H9 (cell line): Measurements from ENCODE around the gene PTGDR2. TPM values are rescaled to one million over a fixed set of nuclear protein-coding genes. Genes with fewer than 3 reads are reported as not detected.

ENCODE experiments used
- DNase-seq: peaks from one replicate; pipeline ENCODE4 v3.0.0-alpha.2; 2017
- H2AFZ ChIP-seq: one replicate; pipeline ENCODE4 v1.6.1; 2013; ENCODE audit warnings: mild to moderate bottlenecking, low read length, control low read depth, moderate library complexity
- H2AK5ac ChIP-seq: 2 replicates; pipeline ENCODE4 v1.6.1; 2013; ENCODE audit warnings: low read length, control low read depth, mixed read lengths; ENCODE audit not compliant: insufficient read length
- H2BK120ac ChIP-seq: one replicate; pipeline ENCODE4 v1.6.1; 2013; ENCODE audit warnings: low read depth, mild to moderate bottlenecking, low read length, control low read depth, inconsistent platforms; ENCODE audit not compliant: poor library complexity, severe bottlenecking
- H2BK12ac ChIP-seq: 2 replicates; pipeline ENCODE4 v1.6.1; 2013; ENCODE audit warnings: low read length, control low read depth, mixed read lengths, low read depth; ENCODE audit not compliant: insufficient read length
- H2BK15ac ChIP-seq: 2 replicates; pipeline ENCODE4 v1.6.1; 2013; ENCODE audit warnings: low read depth, low read length, control low read depth
- H2BK20ac ChIP-seq: one replicate; pipeline ENCODE4 v1.6.1; 2013; ENCODE audit warnings: low read depth, mild to moderate bottlenecking, low read length, control low read depth, inconsistent platforms; ENCODE audit not compliant: poor library complexity, severe bottlenecking
- H2BK5ac ChIP-seq: 2 replicates; pipeline ENCODE4 v1.6.1; 2013; ENCODE audit warnings: low read length, control low read depth, mixed read lengths; ENCODE audit not compliant: insufficient read length
- H3K14ac ChIP-seq: 2 replicates; pipeline ENCODE4 v1.6.1; 2013; ENCODE audit warnings: low read length, control low read depth; ENCODE audit not compliant: insufficient read depth
- H3K18ac ChIP-seq: 2 replicates; pipeline ENCODE4 v1.6.1; 2013; ENCODE audit warnings: low read depth, mild to moderate bottlenecking, mixed read lengths, low read length, control low read depth; ENCODE audit not compliant: insufficient read length
- H3K23ac ChIP-seq: 2 replicates; pipeline ENCODE4 v1.6.1; 2013; ENCODE audit warnings: low read length, control low read depth, mixed read lengths, low read depth; ENCODE audit not compliant: insufficient read length
- H3K23me2 ChIP-seq: 2 replicates; pipeline ENCODE4 v1.6.1; 2013; ENCODE audit warnings: low read depth, mild to moderate bottlenecking, mixed read lengths, low read length, control low read depth; ENCODE audit not compliant: insufficient read length, poor library complexity, severe bottlenecking
- H3K27ac ChIP-seq: 2 replicates; pipeline ENCODE4 v1.5.1; 2013; ENCODE audit warnings: low read length, control low read depth, mixed read lengths, low read depth; ENCODE audit not compliant: insufficient read length
- H3K27me3 ChIP-seq: 2 replicates; pipeline ENCODE4 v1.6.1; 2013; ENCODE audit warnings: low read length, control low read depth, inconsistent platforms; ENCODE audit not compliant: insufficient read depth
- H3K4ac ChIP-seq: 2 replicates; pipeline ENCODE4 v1.6.1; 2013; ENCODE audit warnings: low read depth, mild to moderate bottlenecking, control low read depth, inconsistent platforms, low read length, moderate library complexity
- H3K4me1 ChIP-seq: 2 replicates; pipeline ENCODE4 v1.6.1; 2013; ENCODE audit warnings: low read length, control low read depth, inconsistent platforms; ENCODE audit not compliant: insufficient read depth
- H3K4me2 ChIP-seq: 2 replicates; pipeline ENCODE4 v1.6.1; 2013; ENCODE audit warnings: low read length, control low read depth, mixed read lengths; ENCODE audit not compliant: insufficient read length, insufficient read depth
- H3K56ac ChIP-seq: 2 replicates; pipeline ENCODE4 v1.6.1; 2013; ENCODE audit warnings: low read depth, mild to moderate bottlenecking, mixed read lengths, low read length, control low read depth; ENCODE audit not compliant: insufficient read length
- H3K79me1 ChIP-seq: 2 replicates; pipeline ENCODE4 v1.6.1; 2013; ENCODE audit warnings: low read depth, mild to moderate bottlenecking, moderate library complexity, low read length, control low read depth, inconsistent platforms; ENCODE audit not compliant: insufficient read depth, poor library complexity, severe bottlenecking
- H3K79me2 ChIP-seq: 2 replicates; pipeline ENCODE4 v1.6.1; 2013; ENCODE audit warnings: low read length, control low read depth, inconsistent platforms; ENCODE audit not compliant: insufficient read depth
- H3K9ac ChIP-seq: 2 replicates; pipeline ENCODE4 v1.6.1; 2013; ENCODE audit warnings: low read length, control low read depth, mixed read lengths; ENCODE audit not compliant: insufficient read length; ENCODE audit errors: extremely low read depth
- H3K9me3 ChIP-seq: one replicate; pipeline ENCODE4 v1.6.1; 2013; ENCODE audit warnings: low read depth, low read length, inconsistent platforms; ENCODE audit not compliant: control insufficient read depth
- H3T11ph ChIP-seq: one replicate; pipeline ENCODE4 v1.6.1; 2013; ENCODE audit warnings: mild to moderate bottlenecking, low read length, control low read depth, inconsistent platforms
- H4K20me1 ChIP-seq: one replicate; pipeline ENCODE4 v1.6.1; 2013; ENCODE audit not compliant: control insufficient read depth, insufficient read length, insufficient read depth
- H4K5ac ChIP-seq: 2 replicates; pipeline ENCODE4 v1.6.1; 2013; ENCODE audit warnings: low read depth, mild to moderate bottlenecking, mixed read lengths, low read length, control low read depth; ENCODE audit not compliant: insufficient read length
- H4K8ac ChIP-seq: replicated peaks from 2 replicates; pipeline ENCODE4 v1.6.1; 2013; ENCODE audit warnings: low read length, control low read depth, mixed read lengths, low read depth; ENCODE audit not compliant: insufficient read length
- H4K91ac ChIP-seq: 2 replicates; pipeline ENCODE4 v1.6.1; 2013; ENCODE audit warnings: low read depth, mild to moderate bottlenecking, moderate library complexity, mixed read lengths, low read length, control low read depth; ENCODE audit not compliant: insufficient read length
- H3K27ac Mint-ChIP-seq, 3 experiments: 2 replicates in 2 of 3; 3 replicates in 1 of 3; pipeline ENCODE4 v1.8.0; 2020 to 2021; ENCODE audit warnings: mixed read lengths in 3 of 3, mild to moderate bottlenecking in 1 of 3, moderate library complexity in 1 of 3
- H3K27me3 Mint-ChIP-seq: 2 replicates; pipeline ENCODE4 v1.8.0; 2021; ENCODE audit warnings: low read depth, mild to moderate bottlenecking, moderate library complexity, mixed read lengths
- H3K36me3 Mint-ChIP-seq, 3 experiments: 2 replicates in 2 of 3; 3 replicates in 1 of 3; pipeline ENCODE4 v1.8.0; 2020 to 2021; ENCODE audit warnings: low read depth in 3 of 3, mixed read lengths in 3 of 3; ENCODE audit not compliant: insufficient read depth in 1 of 3
- H3K4me1 Mint-ChIP-seq, 2 experiments: 2 replicates each; pipeline ENCODE4 v1.8.0; 2020; ENCODE audit warnings: mixed read lengths in 2 of 2
- H3K4me3 Mint-ChIP-seq, 2 experiments: 2 replicates in 1 of 2; 3 replicates in 1 of 2; pipeline ENCODE4 v1.8.0; 2020 to 2021; ENCODE audit warnings: mild to moderate bottlenecking in 2 of 2, mixed read lengths in 2 of 2, moderate library complexity in 1 of 2
- H3K9me3 Mint-ChIP-seq, 2 experiments: 2 replicates in 1 of 2; 3 replicates in 1 of 2; pipeline ENCODE4 v1.8.0; 2020; ENCODE audit warnings: mild to moderate bottlenecking in 2 of 2, mixed read lengths in 2 of 2, moderate library complexity in 1 of 2
- CTCF ChIP-seq: fragments of 200-600 bp; sonication (generic); conservative IDR thresholded peaks from 3 replicates; pipeline ENCODE4 v1.8.0; 2021; ENCODE audit warnings: antibody characterized with exemption, mild to moderate bottlenecking
- WGBS: extraction: QIAGEN DNeasy Blood & Tissue Kit; methylation state at CpG from one replicate; pipeline ENCODE4 v1.1.7; 2013; ENCODE audit warnings: missing lambda C conversion rate, low lambda C conversion rate, mixed read lengths; ENCODE audit not compliant: insufficient read length; ENCODE audit errors: extremely low coverage; 5-methylcytosine and 5-hydroxymethylcytosine counted together
- total RNA-seq: library from RNA; stranded (reverse); gene quantifications from 2 replicates; pipeline ENCODE4 v1.2.1, GENCODE V29; 2021

The PTGDR2 gene
- total RNA-seq, 1 experiment from 2014 or later = not detected

GRCh38 chr11:60899046-60899936, 43.5 kb upstream of the PTGDR2 start:
- Histone ChIP-seq H3K4ac (no peak overlapping the region), H3T11ph (no peak overlapping the region), H3K9ac (no peak overlapping the region), H2BK5ac (no peak overlapping the region), H4K8ac (no peak overlapping the region), H2BK15ac (no peak overlapping the region), H3K27me3 (no peaks in the 10 kb centered on the region), H4K91ac (no peak overlapping the region), H3K23me2 (no peaks in the 10 kb centered on the region), H2BK20ac (no peak overlapping the region), H3K9me3 (no peaks in the 10 kb centered on the region), H3K4me2 (no peak overlapping the region), H3K79me1 (peaks cover under 1% of the 10 kb centered on the region), H3K14ac (no peak overlapping the region), H2AFZ (no peak overlapping the region), H3K4me1 (no peaks in the 10 kb centered on the region), H4K20me1 (peaks cover 2% of the 10 kb centered on the region), H2BK120ac (no peak overlapping the region), H3K23ac (no peak overlapping the region), H3K79me2 (peaks cover 5% of the 10 kb centered on the region; the same call in 1 of the 2 replicates), H2AK5ac (no peak overlapping the region), H3K18ac (no peak overlapping the region), H4K5ac (no peak overlapping the region), H3K56ac (no peak overlapping the region), H2BK12ac (peak overlapping the region; percentile 21), H3K27ac (no peak overlapping the region)
- peak overlapping the region in 2 of 3 experiments; percentile 52 to 87; a peak in 4 of 7 replicates for H3K27ac Mint-ChIP-seq
- TF ChIP-seq CTCF = peak; percentile 92
- no peaks in the 10 kb centered on the region for H3K27me3 Mint-ChIP-seq
- H3K36me3 Mint-ChIP-seq = peaks cover 49 to 91% (median 77%) of the 10 kb centered on the region in 3 experiments; a peak in 6 of 7 replicates
- H3K4me3 Mint-ChIP-seq = no peak overlapping the region; a peak in 1 of 5 replicates
- H3K4me1 Mint-ChIP-seq = peaks cover 0 to 4% of the 10 kb centered on the region in 2 experiments; a peak in 2 of 4 replicates
- no CpG with 5 or more reads among the region's 12 CpGs for WGBS
- peak; percentile 49 for DNase-seq
- H3K9me3 Mint-ChIP-seq = no peaks in the 10 kb centered on the region
